Suprapubic skin (tissue), 4 donors: Measurements from ENCODE around the gene GCNA.

Experiments
- CTCF ChIP-seq, 2 donors: fragments of 200-600 bp in 1 of 2; fragments of 450-650 bp in 1 of 2; sonication (generic) in 1 of 2; IDR thresholded peaks; one replicate each; pipeline ENCODE4 v1.5.1; 2016 to 2019; ENCODE audit warnings: antibody characterized with exemption in 2 of 2, mild to moderate bottlenecking in 1 of 2, moderate library complexity in 1 of 2
- EP300 ChIP-seq: sonication (generic); formaldehyde crosslinking; IDR thresholded peaks from one replicate; pipeline ENCODE4 v1.6.1; 2017; ENCODE audit warnings: antibody characterized with exemption
- POLR2A ChIP-seq, 2 donors: fragments of 450-650 bp; IDR thresholded peaks; one replicate each; pipeline ENCODE4 v1.6.1; 2017; ENCODE audit warnings: antibody characterized with exemption in 2 of 2, mild to moderate bottlenecking in 2 of 2, moderate library complexity in 2 of 2
- POLR2AphosphoS5 ChIP-seq, 3 donors: sonication (generic); formaldehyde crosslinking; IDR thresholded peaks; one replicate each; pipeline ENCODE4 v1.6.1; 2017; ENCODE audit warnings: antibody characterized with exemption in 3 of 3

GRCh38 chrX:71540801-71541200, 37.4 kb upstream of the GCNA start:
- no peak for TF ChIP-seq CTCF (IDR thresholded peaks at IDR 0.05)
- TF ChIP-seq POLR2AphosphoS5 (IDR thresholded peaks at IDR 0.05) = no peak
- TF ChIP-seq EP300 = no peak
- no peak for TF ChIP-seq POLR2A (IDR thresholded peaks at IDR 0.05)
